ENCODE results near the gene UBE2I.

DNA sequence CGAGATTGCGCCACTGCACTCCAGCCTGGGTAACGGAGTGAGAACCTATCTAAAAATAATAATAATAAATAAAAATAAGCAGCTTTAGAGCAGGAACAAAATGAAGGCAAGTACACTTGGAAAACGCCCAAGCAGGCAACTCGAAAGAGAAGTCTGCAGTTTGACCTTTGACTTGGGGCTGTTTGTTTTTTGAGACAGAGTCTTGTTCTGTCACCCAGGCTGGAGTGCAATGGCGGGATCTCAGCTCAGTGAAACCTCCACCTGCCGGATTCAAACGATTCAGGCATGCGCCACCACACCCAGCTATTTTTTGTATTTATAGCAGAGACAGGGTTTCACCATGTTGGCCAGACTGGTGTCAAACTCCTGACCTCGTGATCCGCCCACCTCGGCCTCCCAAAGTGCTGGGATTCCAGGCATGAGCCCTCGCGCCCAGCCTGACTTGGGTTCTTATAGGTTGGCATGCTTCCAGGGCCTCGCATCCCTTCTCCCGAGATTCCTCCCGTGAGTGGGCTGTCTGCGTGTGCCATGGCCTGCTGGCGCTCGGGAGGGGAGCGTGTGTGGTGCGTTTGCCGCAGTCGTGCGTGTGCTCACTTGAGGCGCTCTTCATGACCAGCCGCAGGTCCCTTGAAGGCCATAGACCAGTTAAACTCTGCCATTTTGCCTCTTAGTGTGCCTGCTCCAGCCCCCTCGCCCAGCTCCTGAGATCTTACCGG, 18.4 kb upstream of the UBE2I start:
- no peak for TF ChIP-seq TEAD1 (CRISPR knock-in tag; IDR thresholded peaks at IDR 0.05)
- no peak for TF ChIP-seq IRF2 (CRISPR knock-in tag; IDR thresholded peaks at IDR 0.05; ENCODE audit: borderline replicate concordance, low read depth)
- TF ChIP-seq, protein P1, sequence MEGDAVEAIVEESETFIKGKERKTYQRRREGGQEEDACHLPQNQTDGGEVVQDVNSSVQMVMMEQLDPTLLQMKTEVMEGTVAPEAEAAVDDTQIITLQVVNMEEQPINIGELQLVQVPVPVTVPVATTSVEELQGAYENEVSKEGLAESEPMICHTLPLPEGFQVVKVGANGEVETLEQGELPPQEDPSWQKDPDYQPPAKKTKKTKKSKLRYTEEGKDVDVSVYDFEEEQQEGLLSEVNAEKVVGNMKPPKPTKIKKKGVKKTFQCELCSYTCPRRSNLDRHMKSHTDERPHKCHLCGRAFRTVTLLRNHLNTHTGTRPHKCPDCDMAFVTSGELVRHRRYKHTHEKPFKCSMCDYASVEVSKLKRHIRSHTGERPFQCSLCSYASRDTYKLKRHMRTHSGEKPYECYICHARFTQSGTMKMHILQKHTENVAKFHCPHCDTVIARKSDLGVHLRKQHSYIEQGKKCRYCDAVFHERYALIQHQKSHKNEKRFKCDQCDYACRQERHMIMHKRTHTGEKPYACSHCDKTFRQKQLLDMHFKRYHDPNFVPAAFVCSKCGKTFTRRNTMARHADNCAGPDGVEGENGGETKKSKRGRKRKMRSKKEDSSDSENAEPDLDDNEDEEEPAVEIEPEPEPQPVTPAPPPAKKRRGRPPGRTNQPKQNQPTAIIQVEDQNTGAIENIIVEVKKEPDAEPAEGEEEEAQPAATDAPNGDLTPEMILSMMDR (IDR thresholded peaks at IDR 0.05): no peak
- TF ChIP-seq SP1 (CRISPR knock-in tag; conservative IDR thresholded peaks at IDR 0.05): no peak
- TF ChIP-seq, protein P2, sequence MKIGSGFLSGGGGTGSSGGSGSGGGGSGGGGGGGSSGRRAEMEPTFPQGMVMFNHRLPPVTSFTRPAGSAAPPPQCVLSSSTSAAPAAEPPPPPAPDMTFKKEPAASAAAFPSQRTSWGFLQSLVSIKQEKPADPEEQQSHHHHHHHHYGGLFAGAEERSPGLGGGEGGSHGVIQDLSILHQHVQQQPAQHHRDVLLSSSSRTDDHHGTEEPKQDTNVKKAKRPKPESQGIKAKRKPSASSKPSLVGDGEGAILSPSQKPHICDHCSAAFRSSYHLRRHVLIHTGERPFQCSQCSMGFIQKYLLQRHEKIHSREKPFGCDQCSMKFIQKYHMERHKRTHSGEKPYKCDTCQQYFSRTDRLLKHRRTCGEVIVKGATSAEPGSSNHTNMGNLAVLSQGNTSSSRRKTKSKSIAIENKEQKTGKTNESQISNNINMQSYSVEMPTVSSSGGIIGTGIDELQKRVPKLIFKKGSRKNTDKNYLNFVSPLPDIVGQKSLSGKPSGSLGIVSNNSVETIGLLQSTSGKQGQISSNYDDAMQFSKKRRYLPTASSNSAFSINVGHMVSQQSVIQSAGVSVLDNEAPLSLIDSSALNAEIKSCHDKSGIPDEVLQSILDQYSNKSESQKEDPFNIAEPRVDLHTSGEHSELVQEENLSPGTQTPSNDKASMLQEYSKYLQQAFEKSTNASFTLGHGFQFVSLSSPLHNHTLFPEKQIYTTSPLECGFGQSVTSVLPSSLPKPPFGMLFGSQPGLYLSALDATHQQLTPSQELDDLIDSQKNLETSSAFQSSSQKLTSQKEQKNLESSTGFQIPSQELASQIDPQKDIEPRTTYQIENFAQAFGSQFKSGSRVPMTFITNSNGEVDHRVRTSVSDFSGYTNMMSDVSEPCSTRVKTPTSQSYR (CRISPR knock-in tag; IDR thresholded peaks at IDR 0.05): no peak
- TF ChIP-seq RELA (CRISPR knock-in tag; IDR thresholded peaks at IDR 0.05; ENCODE audit: borderline replicate concordance): no peak
- TF ChIP-seq, protein P3, sequence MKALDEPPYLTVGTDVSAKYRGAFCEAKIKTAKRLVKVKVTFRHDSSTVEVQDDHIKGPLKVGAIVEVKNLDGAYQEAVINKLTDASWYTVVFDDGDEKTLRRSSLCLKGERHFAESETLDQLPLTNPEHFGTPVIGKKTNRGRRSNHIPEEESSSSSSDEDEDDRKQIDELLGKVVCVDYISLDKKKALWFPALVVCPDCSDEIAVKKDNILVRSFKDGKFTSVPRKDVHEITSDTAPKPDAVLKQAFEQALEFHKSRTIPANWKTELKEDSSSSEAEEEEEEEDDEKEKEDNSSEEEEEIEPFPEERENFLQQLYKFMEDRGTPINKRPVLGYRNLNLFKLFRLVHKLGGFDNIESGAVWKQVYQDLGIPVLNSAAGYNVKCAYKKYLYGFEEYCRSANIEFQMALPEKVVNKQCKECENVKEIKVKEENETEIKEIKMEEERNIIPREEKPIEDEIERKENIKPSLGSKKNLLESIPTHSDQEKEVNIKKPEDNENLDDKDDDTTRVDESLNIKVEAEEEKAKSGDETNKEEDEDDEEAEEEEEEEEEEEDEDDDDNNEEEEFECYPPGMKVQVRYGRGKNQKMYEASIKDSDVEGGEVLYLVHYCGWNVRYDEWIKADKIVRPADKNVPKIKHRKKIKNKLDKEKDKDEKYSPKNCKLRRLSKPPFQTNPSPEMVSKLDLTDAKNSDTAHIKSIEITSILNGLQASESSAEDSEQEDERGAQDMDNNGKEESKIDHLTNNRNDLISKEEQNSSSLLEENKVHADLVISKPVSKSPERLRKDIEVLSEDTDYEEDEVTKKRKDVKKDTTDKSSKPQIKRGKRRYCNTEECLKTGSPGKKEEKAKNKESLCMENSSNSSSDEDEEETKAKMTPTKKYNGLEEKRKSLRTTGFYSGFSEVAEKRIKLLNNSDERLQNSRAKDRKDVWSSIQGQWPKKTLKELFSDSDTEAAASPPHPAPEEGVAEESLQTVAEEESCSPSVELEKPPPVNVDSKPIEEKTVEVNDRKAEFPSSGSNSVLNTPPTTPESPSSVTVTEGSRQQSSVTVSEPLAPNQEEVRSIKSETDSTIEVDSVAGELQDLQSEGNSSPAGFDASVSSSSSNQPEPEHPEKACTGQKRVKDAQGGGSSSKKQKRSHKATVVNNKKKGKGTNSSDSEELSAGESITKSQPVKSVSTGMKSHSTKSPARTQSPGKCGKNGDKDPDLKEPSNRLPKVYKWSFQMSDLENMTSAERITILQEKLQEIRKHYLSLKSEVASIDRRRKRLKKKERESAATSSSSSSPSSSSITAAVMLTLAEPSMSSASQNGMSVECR (CRISPR knock-in tag; IDR thresholded peaks at IDR 0.05; ENCODE audit: borderline replicate concordance): no peak
- TF ChIP-seq TEAD4 (CRISPR knock-in tag; IDR thresholded peaks at IDR 0.05): no peak
- TF ChIP-seq ELF4 (CRISPR knock-in tag; IDR thresholded peaks at IDR 0.05; ENCODE audit: low read depth): no peak
- TF ChIP-seq CREB1 (CRISPR knock-in tag; IDR thresholded peaks at IDR 0.05): no peak
- TF ChIP-seq ZNF121 (CRISPR knock-in tag; IDR thresholded peaks at IDR 0.05): no peak

Data from WTC11 (cell line).